ENCODE data around the gene GOLPH3L. TPM values are rescaled to one million over a fixed set of nuclear protein-coding genes. Genes with fewer than 3 reads are reported as not detected.
"Not testable (repeated sequence)": the region's sequence is repeated elsewhere in the genome, so short reads cannot be mapped to it uniquely, and the experiment has no call there.

GOLPH3L gene
- total and polyA plus RNA-seq, 10 of the 15 experiments (the other 5 are each of a cell fraction or from before 2014, with no cell fraction given) = 7.7 to 29.9 (median 19.2) TPM

GRCh38 chr1:150603711-150604110 lies 93.2 kb downstream of the GOLPH3L start:
- H3K4me3 ChIP-seq = no peak overlapping the region
- H3K27me3 ChIP-seq (replicated peaks in 1 of 2; ENCODE audit: control insufficient read depth in 2 of 2, insufficient read depth in 2 of 2, low read length in 1 of 2) = no peaks in the 10 kb centered on the region
- RAD21 ChIA-PET (ENCODE audit: unreplicated experiment) = no interaction called here
- no peak for DNase-seq (ENCODE audit: low read depth, low spot score)
- no peaks in the 10 kb centered on the region for H4K20me1 ChIP-seq (ENCODE audit: control insufficient read depth, insufficient read depth)
- no peak overlapping the region for H3K9ac ChIP-seq (ENCODE audit: control insufficient read depth, insufficient read depth, low read length)
- POLR2A ChIA-PET = interaction anchor here (0.5 to 2.2 kb wide), 3 partner anchors 24 to 33 kb away, joined by 3 to 7 read pairs (median 4); partner anchors contain the start of gene MCL1
- whole genome bisulfite sequencing (ENCODE audit: insufficient coverage, insufficient replicate concordance, low lambda C conversion rate, missing lambda C conversion rate) = 75% methylated on average over 3 of the region's 3 CpGs
- CTCF ChIA-PET = interaction anchor here (0.9 to 1.1 kb wide), 3 partner anchors 41 to 44 kb away, joined by 3 to 4 read pairs (median 3); no protein-coding TSS in a partner anchor
- H3K4me1 ChIP-seq (ENCODE audit: control insufficient read depth, insufficient read depth, low read length) = no peaks in the 10 kb centered on the region
- H3K9me3 ChIP-seq (replicated peaks; ENCODE audit: control insufficient read depth, insufficient read depth, low read length) = no peaks in the 10 kb centered on the region
- in situ Hi-C loops (cut with MboI) = no loop called here
- intact Hi-C loops (cut with micrococcal nuclease; ENCODE audit: unreplicated experiment) = no loop called here
- TSS peak; percentile 29 for BruUV-seq (replicated peaks)
- no peak overlapping the region for H2AFZ ChIP-seq (ENCODE audit: control insufficient read depth, low read depth, low read length)
- H3K79me2 ChIP-seq (ENCODE audit: control insufficient read depth, insufficient read depth, low read length) = no peaks in the 10 kb centered on the region
- SMC1A ChIA-PET (ENCODE audit: uncharacterized antibody, unreplicated experiment) = interaction anchor here (0.6 to 2.0 kb wide), 5 partner anchors 15 to 318 kb away, joined by 3 to 15 read pairs (median 5); partner anchors contain the start of gene MCL1
- ATAC-seq = no peak
- no peaks in the 10 kb centered on the region; a peak in 1 of 4 replicates for H3K36me3 ChIP-seq (ENCODE audit: control insufficient read depth in 2 of 2, insufficient read depth in 2 of 2, low read length in 1 of 2)
- H3K4me2 ChIP-seq (ENCODE audit: control insufficient read depth, insufficient read depth) = no peak overlapping the region
- no peak for TF ChIP-seq ZBTB40 (IDR thresholded peaks at IDR 0.05; ENCODE audit: borderline replicate concordance)
- TF ChIP-seq ASH2L (IDR thresholded peaks at IDR 0.05; ENCODE audit: borderline replicate concordance, low read depth) = no peak
- no peak for TF ChIP-seq RBBP5 (conservative IDR thresholded peaks at IDR 0.05)
- TF ChIP-seq MEF2B (IDR thresholded peaks at IDR 0.05; ENCODE audit: partially characterized antibody, poor library complexity, severe bottlenecking) = no peak
- no peak for FAIRE-seq
- no peak overlapping the region for H3K27ac ChIP-seq (ENCODE audit: control insufficient read depth, insufficient read depth)

GRCh38 chr1:150602372-150602771 lies 94.6 kb downstream of the GOLPH3L start:
- FAIRE-seq; H3K9ac ChIP-seq (ENCODE audit: control insufficient read depth, insufficient read depth, low read length); H2AFZ ChIP-seq (ENCODE audit: control insufficient read depth, low read depth, low read length); H3K4me3 ChIP-seq; BruUV-seq (replicated peaks); H3K27me3 ChIP-seq (replicated peaks in 1 of 2; ENCODE audit: control insufficient read depth in 2 of 2, insufficient read depth in 2 of 2, low read length in 1 of 2); intact Hi-C loops (cut with micrococcal nuclease; ENCODE audit: unreplicated experiment); in situ Hi-C loops (cut with MboI); H3K27ac ChIP-seq (ENCODE audit: control insufficient read depth, insufficient read depth); POLR2A ChIA-PET; H4K20me1 ChIP-seq (ENCODE audit: control insufficient read depth, insufficient read depth); H3K79me2 ChIP-seq (ENCODE audit: control insufficient read depth, insufficient read depth, low read length); H3K4me2 ChIP-seq (ENCODE audit: control insufficient read depth, insufficient read depth); DNase-seq (ENCODE audit: low read depth, low spot score); H3K9me3 ChIP-seq (replicated peaks; ENCODE audit: control insufficient read depth, insufficient read depth, low read length); H3K36me3 ChIP-seq (ENCODE audit: control insufficient read depth in 2 of 2, insufficient read depth in 2 of 2, low read length in 1 of 2); ATAC-seq; H3K4me1 ChIP-seq (ENCODE audit: control insufficient read depth, insufficient read depth, low read length); RAD21 ChIA-PET (ENCODE audit: unreplicated experiment): not testable (repeated sequence)
- 99% methylated on average over 7 of the region's 12 CpGs for WGBS (ENCODE audit: insufficient coverage, insufficient replicate concordance, low lambda C conversion rate, missing lambda C conversion rate)
- ChIA-PET SMC1A (ENCODE audit: uncharacterized antibody, unreplicated experiment) (interaction anchor here (1.1 to 2.0 kb wide), 5 partner anchors 14 to 320 kb away, joined by 3 to 15 read pairs (median 3); partner anchors contain the start of gene MCL1), CTCF (interaction anchor here (1.6 kb wide), 1 partner anchor 19 kb away, joined by 3 read pairs; no protein-coding TSS in a partner anchor)
